GM12892 (cell line): ENCODE measurements around the gene EPHA6.

Experiments
- POLR2A ChIP-seq: IDR thresholded peaks from 2 replicates; pipeline ENCODE4 v1.6.1; 2011; ENCODE audit warnings: low read depth, low read length, control low read depth
- POLR2AphosphoS5 ChIP-seq: IDR thresholded peaks from 2 replicates; pipeline ENCODE4 v1.6.1; 2011; ENCODE audit warnings: low read depth, low read length, control low read depth
- TAF1 ChIP-seq: IDR thresholded peaks from 2 replicates; pipeline ENCODE4 v1.6.1; 2011; ENCODE audit warnings: low read depth, mild to moderate bottlenecking, control low read depth, low read length, borderline replicate concordance

GRCh38 chr3:97778152-97778551, 963.8 kb downstream of the EPHA6 start:
- TF ChIP-seq POLR2A (no peak), POLR2AphosphoS5 (no peak), TAF1 (no peak)
